GF-D8 (cell line): Measurements from ENCODE around the gene MYBPH.

Source experiments
- DNase-seq: peaks from one replicate; lab custom pipeline; 2025; lab: John Stamatoyannopoulos, UW

The MYBPH gene

GRCh38 chr1:203148579-203148978 is 27.0 kb downstream of the MYBPH start:
- no peak for DNase-seq

DNA sequence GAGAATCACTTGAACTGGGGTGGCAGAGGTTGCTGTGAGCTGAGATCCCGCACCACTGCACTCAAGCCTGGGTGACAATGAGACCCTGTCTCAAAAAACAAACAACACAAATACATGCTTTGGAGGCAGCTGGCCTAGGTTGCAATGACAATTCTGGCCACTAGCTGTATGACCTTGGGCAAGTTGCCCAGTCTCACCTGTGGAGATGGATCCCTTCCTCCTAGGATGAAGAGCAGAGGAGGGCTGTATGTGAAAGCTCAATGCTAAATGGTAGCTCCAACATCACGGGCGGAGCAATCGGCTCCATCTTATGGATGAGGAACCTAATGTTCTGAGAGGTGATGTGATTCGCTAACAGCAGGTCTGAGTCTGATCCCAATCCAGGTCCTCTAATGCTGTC is 27.5 kb downstream of the MYBPH start:
- DNase-seq: no peak

DNA sequence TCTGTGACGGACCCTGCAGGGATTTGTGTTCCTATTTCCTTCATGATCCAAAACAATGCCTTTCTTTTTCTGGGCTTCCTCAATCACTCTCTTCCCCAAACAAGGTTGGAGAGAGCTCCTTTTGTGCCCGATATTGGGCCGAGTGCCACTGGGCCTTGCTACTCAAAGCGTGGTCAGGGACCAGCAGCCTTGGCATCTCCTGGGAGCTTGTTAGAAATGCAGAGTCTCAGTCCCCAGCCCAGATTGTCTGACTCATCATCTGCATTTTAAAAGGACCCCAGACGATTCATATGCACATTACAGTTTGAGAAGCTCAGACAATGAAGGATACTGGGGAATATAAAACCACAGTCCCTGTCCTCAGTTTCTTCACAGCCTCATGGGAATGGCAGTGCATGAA is 28.2 kb downstream of the MYBPH start:
- DNase-seq: no peak

- DNase-seq: no peak
These were observed 29.1 kb downstream of the MYBPH start for GRCh38 chr1:203146537-203146936.

DNA sequence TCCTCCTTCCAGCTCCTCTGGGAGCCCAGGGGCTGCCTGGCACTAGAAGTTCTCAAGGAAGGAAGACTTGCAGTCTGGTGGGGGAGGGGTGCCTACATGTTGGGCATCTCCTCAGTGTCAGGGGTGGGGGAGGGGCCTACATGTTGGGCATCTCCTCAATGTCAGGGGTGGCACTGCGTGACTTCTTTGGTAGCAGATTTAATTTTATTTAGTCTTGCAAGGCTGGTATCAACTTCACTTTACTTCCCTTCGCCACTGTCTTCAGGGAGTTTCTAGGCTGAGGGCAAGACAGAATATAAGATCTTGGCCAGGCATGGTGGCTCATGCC is 29.6 kb downstream of the MYBPH start:
- DNase-seq: no peak

DNA sequence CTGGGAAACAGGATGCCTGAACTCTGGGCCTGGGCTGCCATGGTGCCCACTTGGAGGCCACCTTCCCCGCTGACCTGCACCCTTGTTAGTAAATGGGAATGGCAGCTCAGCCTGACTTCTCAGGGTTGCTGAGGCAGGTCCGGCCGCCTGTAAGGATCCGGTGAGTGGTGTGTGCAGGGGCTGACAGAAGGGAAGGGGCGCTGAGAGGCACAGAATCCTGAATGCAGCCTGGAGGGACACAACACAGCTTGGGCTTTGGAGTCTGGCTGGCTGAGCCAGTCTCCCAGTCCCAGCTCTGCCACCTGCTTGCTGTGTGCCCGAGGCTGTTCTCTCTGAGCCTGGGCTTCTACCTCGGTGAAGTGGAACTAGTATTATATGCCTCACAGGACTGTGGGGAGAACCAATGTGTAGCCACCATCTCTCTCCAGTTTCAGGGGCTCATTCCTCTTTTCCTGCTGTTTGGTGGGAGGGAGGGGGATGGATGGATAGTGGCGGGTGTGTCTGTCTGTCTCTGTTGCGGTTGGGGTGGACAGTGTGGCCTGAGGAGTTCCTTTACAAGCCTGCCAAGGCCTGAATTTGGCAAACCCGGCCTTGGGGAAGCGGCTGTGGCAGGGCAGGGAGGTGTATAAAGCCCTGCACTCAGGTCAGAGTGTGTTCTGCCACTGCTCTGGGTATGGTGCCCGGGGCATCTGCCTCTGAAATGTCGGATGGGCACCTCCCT is 30.1 kb downstream of the MYBPH start:
- DNase-seq: no peak

GRCh38 chr1:203144661-203145060 is 31.0 kb downstream of the MYBPH start:
- DNase-seq: no peak

GRCh38 chr1:203143641-203144040 is 32.0 kb downstream of the MYBPH start:
- no peak for DNase-seq

DNA sequence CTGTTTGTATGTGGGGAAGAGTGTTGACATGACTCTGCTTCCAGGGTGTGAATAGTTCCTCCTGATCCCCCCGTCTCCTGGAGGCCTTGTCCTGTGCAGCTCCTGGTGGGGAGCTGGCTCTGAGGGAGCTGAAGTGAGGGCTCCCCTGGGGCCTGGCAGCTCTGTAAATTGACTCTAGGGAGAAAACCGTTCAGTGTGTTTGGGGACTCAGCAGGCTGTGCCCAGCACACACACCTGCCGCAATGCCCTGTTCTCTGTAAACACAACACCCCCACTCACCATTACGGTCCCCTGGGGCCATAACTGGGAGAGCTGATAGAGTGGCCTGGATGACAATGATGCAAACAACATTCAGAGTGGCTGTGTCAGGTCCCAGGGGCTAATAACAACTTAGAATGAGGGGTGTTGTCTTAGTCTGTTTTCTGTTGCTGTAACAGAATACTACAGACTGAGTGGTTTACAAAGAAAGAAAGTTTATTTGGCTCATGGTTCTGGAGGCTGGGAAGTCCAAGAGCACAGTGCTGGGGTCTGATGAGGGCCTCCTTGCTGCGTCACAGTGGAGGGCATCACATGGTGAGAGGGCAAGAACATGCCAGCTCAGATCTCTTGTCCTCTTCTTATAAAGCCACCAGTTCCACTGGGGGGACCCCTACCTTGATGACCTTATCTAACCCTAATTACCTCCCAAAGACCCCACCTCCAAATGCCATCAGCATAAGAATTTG is 32.8 kb downstream of the MYBPH start:
- DNase-seq: no peak

DNA sequence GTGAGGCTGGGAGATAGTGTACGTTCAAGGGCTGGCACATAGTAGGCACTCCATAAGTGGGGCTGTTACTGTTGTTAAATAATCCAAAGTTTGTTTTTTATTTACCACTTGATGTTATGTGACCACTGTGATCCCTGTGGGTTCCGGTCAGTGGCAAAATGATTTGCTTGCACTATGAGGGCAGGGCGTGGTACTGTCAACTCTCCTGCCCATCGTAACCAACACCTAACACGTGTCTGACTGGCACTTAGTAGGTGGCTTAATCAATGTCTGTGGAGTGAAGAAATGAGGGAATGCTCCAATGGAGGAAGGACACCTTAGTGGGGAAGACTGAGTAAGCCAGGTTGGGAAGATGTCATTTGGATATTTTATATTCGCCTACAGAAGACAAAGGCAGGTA is 33.5 kb downstream of the MYBPH start:
- no peak for DNase-seq

DNA sequence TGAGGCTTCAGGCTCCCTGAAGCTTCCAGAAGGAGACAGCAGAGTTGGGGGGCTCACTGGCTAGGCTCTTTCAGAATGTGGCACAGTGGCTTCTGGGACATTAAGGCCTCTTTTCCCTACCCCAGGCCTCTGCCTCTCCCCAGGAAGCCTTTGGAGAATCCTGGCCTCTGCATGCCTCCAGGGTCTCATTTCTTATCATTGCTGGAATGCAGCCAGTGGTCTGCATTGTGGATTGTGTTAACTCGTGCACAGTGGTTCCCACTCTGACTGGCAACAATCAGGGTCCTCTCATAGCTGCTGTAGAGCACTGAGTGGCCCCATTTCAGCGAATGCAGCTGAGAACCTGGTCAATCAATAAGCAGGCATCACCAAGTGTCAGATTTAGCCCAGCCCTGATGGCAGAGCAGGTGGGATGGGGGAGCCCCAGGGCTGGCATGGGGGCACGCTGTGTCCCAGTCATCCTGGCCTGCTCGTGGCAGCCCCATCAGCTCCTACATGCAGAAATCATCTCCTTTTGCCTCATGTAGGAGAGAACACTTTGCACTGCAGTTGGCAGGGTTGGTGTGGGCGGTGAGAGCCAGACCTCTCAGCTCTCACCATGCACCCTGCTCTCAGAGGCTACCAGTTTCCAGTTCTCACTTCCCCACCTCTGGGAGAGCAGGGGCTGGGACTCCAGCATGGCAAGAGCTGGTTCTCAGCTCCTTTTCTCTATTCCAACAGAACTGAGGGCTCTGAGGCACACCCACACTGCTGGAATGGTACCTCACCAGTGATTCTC is 34.7 kb downstream of the MYBPH start:
- DNase-seq: no peak

DNA sequence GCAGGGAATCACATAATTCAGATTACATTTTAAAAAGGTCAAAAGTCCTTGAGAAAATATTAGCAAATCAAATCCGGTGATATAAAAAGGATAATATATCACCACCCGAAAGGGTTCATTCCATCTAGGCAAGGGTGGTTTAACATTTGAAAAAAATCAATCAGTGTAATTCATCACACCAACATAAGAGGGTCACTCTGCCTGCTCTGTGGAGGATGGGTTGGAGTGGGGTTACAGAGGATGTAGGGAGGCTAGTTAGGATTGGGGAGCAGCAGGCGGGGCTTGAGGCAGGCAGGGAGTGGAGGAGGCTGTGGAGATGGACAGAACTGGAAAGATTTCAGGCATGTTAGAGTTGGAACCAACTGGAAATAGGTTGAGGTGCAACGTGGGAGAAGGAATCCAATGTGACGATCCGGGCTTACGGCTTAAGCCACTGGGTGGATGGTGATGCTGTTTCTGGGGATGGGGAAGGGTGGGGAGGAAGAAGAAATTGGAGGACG is 35.6 kb downstream of the MYBPH start:
- no peak for DNase-seq

- DNase-seq: no peak
These were observed 37.6 kb downstream of the MYBPH start for GRCh38 chr1:203138066-203138465.

- DNase-seq: no peak
These were observed 38.3 kb downstream of the MYBPH start for GRCh38 chr1:203137324-203137723.

- DNase-seq: no peak
These were observed 39.1 kb downstream of the MYBPH start for GRCh38 chr1:203136409-203137042.

DNA sequence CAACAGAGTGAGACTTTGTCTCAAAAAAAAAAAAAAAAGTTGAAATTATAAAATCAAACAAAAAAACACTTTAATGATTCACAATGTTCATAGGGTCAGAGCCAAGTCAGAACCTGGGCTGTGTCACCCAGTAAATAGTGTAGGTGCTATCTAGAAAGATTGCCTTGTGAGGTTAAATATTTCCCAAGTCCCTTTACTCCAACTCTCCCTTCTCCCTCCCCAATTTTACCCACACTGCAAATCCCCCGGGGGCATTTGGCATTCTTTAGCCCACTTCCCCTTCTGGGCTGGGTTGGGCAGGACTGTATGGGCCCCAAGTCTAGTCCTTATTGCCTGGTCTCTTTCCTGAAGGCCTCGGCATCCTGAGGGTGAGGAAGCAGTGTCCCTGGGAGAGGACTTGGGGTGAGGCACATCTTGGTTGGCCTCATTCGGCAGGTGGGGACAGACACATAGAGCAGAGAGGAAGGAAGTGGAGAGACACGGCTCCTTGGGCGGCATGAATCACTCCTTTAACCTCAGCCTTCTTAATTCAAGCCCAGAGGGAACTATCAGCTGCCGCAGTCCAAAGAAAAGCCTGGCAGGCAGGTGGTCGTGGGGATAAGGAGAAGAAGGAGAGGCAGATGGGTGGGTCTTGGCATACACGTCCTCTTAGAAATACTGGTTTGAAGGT is 39.9 kb downstream of the MYBPH start:
- peak; percentile 9 for DNase-seq

DNA sequence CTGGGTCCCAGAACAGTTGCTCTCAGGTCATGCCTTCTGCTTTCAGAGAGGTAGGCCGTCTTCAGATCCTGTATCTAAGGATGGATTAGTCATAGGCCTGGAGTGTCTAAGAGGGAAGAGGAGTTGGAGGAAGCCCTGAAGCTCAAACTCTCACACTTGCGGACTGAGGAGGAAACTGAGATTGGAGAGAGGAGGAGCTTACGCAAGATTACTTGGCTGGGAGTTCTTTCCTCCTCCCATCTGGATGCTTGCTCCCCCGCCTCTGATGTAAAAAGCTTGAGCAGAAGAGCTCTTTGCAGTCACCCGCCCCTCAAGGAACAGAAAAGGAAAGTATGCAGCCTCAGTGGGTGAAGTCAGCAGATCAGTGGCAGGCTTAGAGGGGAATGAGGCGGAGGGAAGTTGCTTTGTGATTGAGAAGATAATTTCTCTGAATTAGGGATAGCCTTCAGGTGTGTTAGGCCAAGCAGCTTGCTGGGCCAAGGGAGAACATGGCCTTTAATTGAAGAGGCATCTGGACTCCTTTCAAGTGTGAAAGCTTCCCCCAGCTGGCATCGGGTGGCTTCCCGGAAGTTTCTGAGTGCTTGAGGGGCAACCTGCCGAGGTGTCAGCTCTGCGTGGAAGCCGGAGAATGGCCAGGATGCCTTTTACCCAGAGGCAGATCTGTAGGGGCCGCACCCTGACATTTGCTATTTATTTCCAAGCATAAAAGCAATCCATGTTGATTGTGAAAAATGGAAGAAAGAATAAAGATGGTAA is 41.5 kb downstream of the MYBPH start:
- DNase-seq: no peak

- no peak for DNase-seq
These were observed 44.0 kb downstream of the MYBPH start for GRCh38 chr1:203131548-203132200.

GRCh38 chr1:203130358-203130985 is 45.2 kb downstream of the MYBPH start:
- no peak for DNase-seq
